ENCODE data around the gene RAD51B.

The RAD51B gene

GRCh38 chr14:67938071-67938470 is 118.5 kb downstream of the RAD51B start:
- no peak overlapping the region for H3K27ac Mint-ChIP-seq
- H3K9me3 Mint-ChIP-seq: no peaks in the 10 kb centered on the region
- peaks cover 3% of the 10 kb centered on the region for H3K27me3 Mint-ChIP-seq (ENCODE audit: low read depth)
- peaks cover 2% of the 10 kb centered on the region for H3K4me1 Mint-ChIP-seq (ENCODE audit: low read depth)
- no peaks in the 10 kb centered on the region for H3K36me3 Mint-ChIP-seq (ENCODE audit: low read depth)
- H3K4me3 Mint-ChIP-seq: no peak overlapping the region

- H3K27ac Mint-ChIP-seq: no peak overlapping the region
- no peak overlapping the region for H3K4me3 Mint-ChIP-seq
- H3K36me3 Mint-ChIP-seq (ENCODE audit: low read depth): no peaks in the 10 kb centered on the region
- H3K9me3 Mint-ChIP-seq: no peaks in the 10 kb centered on the region
- no peaks in the 10 kb centered on the region for H3K4me1 Mint-ChIP-seq (ENCODE audit: low read depth)
- peaks cover 3% of the 10 kb centered on the region for H3K27me3 Mint-ChIP-seq (ENCODE audit: low read depth)
Measured at GRCh38 chr14:67940486-67941455, 121.2 kb downstream of the RAD51B start.

- no peaks in the 10 kb centered on the region for H3K36me3 Mint-ChIP-seq (ENCODE audit: low read depth)
- H3K27ac Mint-ChIP-seq: no peak overlapping the region
- H3K4me3 Mint-ChIP-seq: no peak overlapping the region
- H3K4me1 Mint-ChIP-seq (ENCODE audit: low read depth): no peaks in the 10 kb centered on the region
- peaks cover 3% of the 10 kb centered on the region for H3K27me3 Mint-ChIP-seq (ENCODE audit: low read depth)
- H3K9me3 Mint-ChIP-seq: no peaks in the 10 kb centered on the region
Measured at GRCh38 chr14:67941456-67942018, 122.0 kb downstream of the RAD51B start.

- H3K9me3 Mint-ChIP-seq: no peaks in the 10 kb centered on the region
Measured at GRCh38 chr14:67942080-67942710, 122.6 kb downstream of the RAD51B start.

GRCh38 chr14:67943947-67944346 is 124.4 kb downstream of the RAD51B start:
- no peaks in the 10 kb centered on the region for H3K9me3 Mint-ChIP-seq
- H3K27ac Mint-ChIP-seq: no peak overlapping the region
- no peaks in the 10 kb centered on the region for H3K36me3 Mint-ChIP-seq (ENCODE audit: low read depth)
- no peaks in the 10 kb centered on the region for H3K4me1 Mint-ChIP-seq (ENCODE audit: low read depth)
- peaks cover 3% of the 10 kb centered on the region for H3K27me3 Mint-ChIP-seq (ENCODE audit: low read depth)
- H3K4me3 Mint-ChIP-seq: no peak overlapping the region

More at GRCh38 chr14:67942080-67942710, 122.6 kb downstream of the RAD51B start:
- no peaks in the 10 kb centered on the region for H3K36me3 Mint-ChIP-seq (ENCODE audit: low read depth)
- no peak overlapping the region for H3K4me3 Mint-ChIP-seq
- H3K4me1 Mint-ChIP-seq (ENCODE audit: low read depth): no peaks in the 10 kb centered on the region
- no peak overlapping the region for H3K27ac Mint-ChIP-seq
- peaks cover 3% of the 10 kb centered on the region for H3K27me3 Mint-ChIP-seq (ENCODE audit: low read depth)

- peaks cover 3% of the 10 kb centered on the region for H3K27me3 Mint-ChIP-seq (ENCODE audit: low read depth)
- H3K9me3 Mint-ChIP-seq: no peaks in the 10 kb centered on the region
- no peaks in the 10 kb centered on the region for H3K36me3 Mint-ChIP-seq (ENCODE audit: low read depth)
- peaks cover 2% of the 10 kb centered on the region for H3K4me1 Mint-ChIP-seq (ENCODE audit: low read depth)
- no peak overlapping the region for H3K27ac Mint-ChIP-seq
- no peak overlapping the region for H3K4me3 Mint-ChIP-seq
Measured at GRCh38 chr14:67944605-67945004, 125.0 kb downstream of the RAD51B start.

GRCh38 chr14:67949771-67950170 is 130.2 kb downstream of the RAD51B start:
- no peaks in the 10 kb centered on the region for H3K9me3 Mint-ChIP-seq
- peaks cover 2% of the 10 kb centered on the region for H3K4me1 Mint-ChIP-seq (ENCODE audit: low read depth)

GRCh38 chr14:67950386-67950785 is 130.8 kb downstream of the RAD51B start:
- H3K27me3 Mint-ChIP-seq (ENCODE audit: low read depth): no peaks in the 10 kb centered on the region
- H3K4me1 Mint-ChIP-seq (ENCODE audit: low read depth): peaks cover 2% of the 10 kb centered on the region
- H3K4me3 Mint-ChIP-seq: no peak overlapping the region
- H3K9me3 Mint-ChIP-seq: no peaks in the 10 kb centered on the region
- H3K27ac Mint-ChIP-seq: no peak overlapping the region
- no peaks in the 10 kb centered on the region for H3K36me3 Mint-ChIP-seq (ENCODE audit: low read depth)

More at GRCh38 chr14:67949771-67950170, 130.2 kb downstream of the RAD51B start:
- Mint-ChIP-seq H3K36me3 (ENCODE audit: low read depth) (no peaks in the 10 kb centered on the region), H3K4me3 (no peak overlapping the region), H3K27me3 (ENCODE audit: low read depth) (no peaks in the 10 kb centered on the region), H3K27ac (no peak overlapping the region)

GRCh38 chr14:67951529-67952135 is 132.1 kb downstream of the RAD51B start:
- Mint-ChIP-seq H3K9me3 (no peaks in the 10 kb centered on the region), H3K36me3 (ENCODE audit: low read depth) (no peaks in the 10 kb centered on the region), H3K4me3 (no peak overlapping the region), H3K27me3 (ENCODE audit: low read depth) (no peaks in the 10 kb centered on the region), H3K4me1 (ENCODE audit: low read depth) (peaks cover 2% of the 10 kb centered on the region), H3K27ac (no peak overlapping the region)

GRCh38 chr14:67952381-67952780 is 132.8 kb downstream of the RAD51B start:
- Mint-ChIP-seq H3K27me3 (ENCODE audit: low read depth) (no peaks in the 10 kb centered on the region), H3K9me3 (no peaks in the 10 kb centered on the region), H3K4me1 (ENCODE audit: low read depth) (peaks cover 2% of the 10 kb centered on the region), H3K4me3 (no peak overlapping the region), H3K27ac (no peak overlapping the region), H3K36me3 (ENCODE audit: low read depth) (no peaks in the 10 kb centered on the region)

- peaks cover 2% of the 10 kb centered on the region for H3K4me1 Mint-ChIP-seq (ENCODE audit: low read depth)
- no peaks in the 10 kb centered on the region for H3K9me3 Mint-ChIP-seq
- no peak overlapping the region for H3K4me3 Mint-ChIP-seq
- H3K36me3 Mint-ChIP-seq (ENCODE audit: low read depth): no peaks in the 10 kb centered on the region
- H3K27ac Mint-ChIP-seq: no peak overlapping the region
- H3K27me3 Mint-ChIP-seq (ENCODE audit: low read depth): no peaks in the 10 kb centered on the region
Measured at GRCh38 chr14:67952786-67953185, 133.2 kb downstream of the RAD51B start.

GRCh38 chr14:67955261-67955660 is 135.7 kb downstream of the RAD51B start:
- Mint-ChIP-seq H3K9me3 (no peaks in the 10 kb centered on the region), H3K27ac (no peak overlapping the region), H3K27me3 (ENCODE audit: low read depth) (no peaks in the 10 kb centered on the region), H3K4me1 (ENCODE audit: low read depth) (no peaks in the 10 kb centered on the region), H3K4me3 (no peak overlapping the region), H3K36me3 (ENCODE audit: low read depth) (peaks cover 1% of the 10 kb centered on the region)

- no peaks in the 10 kb centered on the region for H3K4me1 Mint-ChIP-seq (ENCODE audit: low read depth)
- H3K27ac Mint-ChIP-seq: no peak overlapping the region
- peaks cover 1% of the 10 kb centered on the region for H3K36me3 Mint-ChIP-seq (ENCODE audit: low read depth)
- no peaks in the 10 kb centered on the region for H3K9me3 Mint-ChIP-seq
- H3K4me3 Mint-ChIP-seq: no peak overlapping the region
- H3K27me3 Mint-ChIP-seq (ENCODE audit: low read depth): no peaks in the 10 kb centered on the region
Measured at GRCh38 chr14:67957946-67958345, 138.4 kb downstream of the RAD51B start.

- no peaks in the 10 kb centered on the region for H3K27me3 Mint-ChIP-seq (ENCODE audit: low read depth)
- H3K27ac Mint-ChIP-seq: no peak overlapping the region
- no peaks in the 10 kb centered on the region for H3K4me1 Mint-ChIP-seq (ENCODE audit: low read depth)
- H3K9me3 Mint-ChIP-seq: peaks cover 2% of the 10 kb centered on the region
- no peak overlapping the region for H3K4me3 Mint-ChIP-seq
- peaks cover 1% of the 10 kb centered on the region for H3K36me3 Mint-ChIP-seq (ENCODE audit: low read depth)
Measured at GRCh38 chr14:67961676-67962075, 142.1 kb downstream of the RAD51B start.

Measured in T-helper 1 cell treated with Interleukin-12 subunit alpha and Interleukin-12 subunit beta and Interleukin-4 antibody, amounts not matched to agents 30 μg/mL and 1 μg/mL, for 36 hours (primary cell).